Astrocyte of the cerebellum (primary cell): ENCODE data around the gene PRSS57.
A peak's percentile ranks its signal among the peaks of the same experiment; 100 is the strongest.

Source experiments
- DNase-seq: peaks from one replicate; pipeline ENCODE4 v3.0.0-alpha.2; 2011; ENCODE audit warnings: low read depth
- H3K4me3 ChIP-seq: 2 replicates; pipeline ENCODE4 v1.5.1; 2011; ENCODE audit warnings: mild to moderate bottlenecking, low read depth, low read length, moderate library complexity
- CTCF ChIP-seq: IDR thresholded peaks from 2 replicates; pipeline ENCODE4 v1.5.1; 2012; ENCODE audit warnings: low read length, low read depth, moderate library complexity, mild to moderate bottlenecking; ENCODE audit errors: missing control alignments
- in situ Hi-C: cut with HindIII; loops from 2 replicates; pipeline ENCODE4 v1.10.0; 2017; ENCODE audit warnings: low sequenced_read_pairs

The PRSS57 gene

GRCh38 chr19:644363-644762 is 50.9 kb downstream of the PRSS57 start:
- no peak overlapping the region for H3K4me3 ChIP-seq
- in situ Hi-C loops: no loop called here
- DNase-seq: no peak
- no peak for TF ChIP-seq CTCF

- in situ Hi-C loops: no loop called here
- no peak for TF ChIP-seq CTCF
- H3K4me3 ChIP-seq: no peak overlapping the region
- no peak for DNase-seq
Measured at GRCh38 chr19:643736-644135, 51.5 kb downstream of the PRSS57 start.

GRCh38 chr19:642767-643727 is 52.2 kb downstream of the PRSS57 start:
- TF ChIP-seq CTCF: no peak
- in situ Hi-C loops: no loop called here
- no peak for DNase-seq
- H3K4me3 ChIP-seq: no peak overlapping the region

- H3K4me3 ChIP-seq: no peak overlapping the region
- no peak for TF ChIP-seq CTCF
- no peak for DNase-seq
- in situ Hi-C loops: no loop called here
Measured at GRCh38 chr19:641702-642101, 53.5 kb downstream of the PRSS57 start.

- in situ Hi-C loops: no loop called here
- no peak for DNase-seq
- H3K4me3 ChIP-seq: no peak overlapping the region
- TF ChIP-seq CTCF: no peak
Measured at GRCh38 chr19:640606-641189, 54.6 kb downstream of the PRSS57 start.

GRCh38 chr19:640161-640558 is 55.1 kb downstream of the PRSS57 start:
- H3K4me3 ChIP-seq: peak overlapping the region; percentile 23
- TF ChIP-seq CTCF: no peak
- in situ Hi-C loops: no loop called here
- DNase-seq: no peak
